NK-92 (cell line): ENCODE data around the gene MUC13.

Experiments
- DNase-seq: peaks from one replicate; lab custom pipeline; 2025; ENCODE audit not compliant: unreplicated experiment; lab: John Stamatoyannopoulos, UW

MUC13 gene

GRCh38 chr3:124904835-124905492 lies 29.6 kb downstream of the MUC13 start:
- DNase-seq: no peak

DNA sequence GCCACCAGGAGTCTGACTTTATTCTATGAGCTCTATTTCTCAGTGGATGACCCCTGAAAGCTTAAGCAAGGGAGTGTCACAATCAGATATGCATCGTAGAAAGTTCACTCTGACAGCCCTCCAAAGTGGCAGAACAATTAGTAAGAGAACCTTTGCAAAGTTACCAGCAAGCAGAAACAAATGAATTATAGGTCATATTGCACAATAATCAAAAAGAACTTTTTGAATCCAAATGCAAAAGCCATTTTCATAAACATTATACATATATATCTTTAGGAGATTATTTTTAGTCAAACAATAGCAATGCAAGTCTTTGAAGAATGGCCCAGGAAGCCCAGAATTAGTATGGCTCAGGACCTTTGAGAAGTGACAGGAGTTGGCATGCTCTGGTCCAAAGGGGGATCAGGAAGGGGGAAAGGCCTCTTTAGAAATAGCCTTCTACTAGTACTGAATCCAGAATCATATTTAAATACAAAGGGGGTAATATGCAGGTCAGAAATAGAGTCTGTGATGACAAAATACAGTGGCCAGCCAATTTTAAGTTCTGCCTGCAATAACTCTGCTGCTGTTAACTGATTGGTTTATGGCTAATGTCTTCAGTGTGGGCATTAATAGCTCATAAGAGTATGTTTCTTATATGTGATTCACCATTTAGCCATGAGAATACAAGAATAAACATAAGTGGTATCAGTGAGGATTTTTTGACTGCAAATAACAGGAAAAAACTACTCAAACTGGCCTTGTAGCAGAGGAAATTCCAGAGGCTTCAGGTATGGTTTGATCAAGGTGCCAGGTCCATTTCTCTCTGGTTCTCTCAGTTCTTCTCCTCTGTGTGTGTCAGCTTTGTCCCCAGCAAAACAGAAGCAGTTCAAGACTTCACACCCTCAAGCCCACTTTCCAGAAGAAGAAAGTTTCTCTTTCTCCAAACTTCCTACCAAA lies 30.4 kb downstream of the MUC13 start:
- DNase-seq: no peak

DNA sequence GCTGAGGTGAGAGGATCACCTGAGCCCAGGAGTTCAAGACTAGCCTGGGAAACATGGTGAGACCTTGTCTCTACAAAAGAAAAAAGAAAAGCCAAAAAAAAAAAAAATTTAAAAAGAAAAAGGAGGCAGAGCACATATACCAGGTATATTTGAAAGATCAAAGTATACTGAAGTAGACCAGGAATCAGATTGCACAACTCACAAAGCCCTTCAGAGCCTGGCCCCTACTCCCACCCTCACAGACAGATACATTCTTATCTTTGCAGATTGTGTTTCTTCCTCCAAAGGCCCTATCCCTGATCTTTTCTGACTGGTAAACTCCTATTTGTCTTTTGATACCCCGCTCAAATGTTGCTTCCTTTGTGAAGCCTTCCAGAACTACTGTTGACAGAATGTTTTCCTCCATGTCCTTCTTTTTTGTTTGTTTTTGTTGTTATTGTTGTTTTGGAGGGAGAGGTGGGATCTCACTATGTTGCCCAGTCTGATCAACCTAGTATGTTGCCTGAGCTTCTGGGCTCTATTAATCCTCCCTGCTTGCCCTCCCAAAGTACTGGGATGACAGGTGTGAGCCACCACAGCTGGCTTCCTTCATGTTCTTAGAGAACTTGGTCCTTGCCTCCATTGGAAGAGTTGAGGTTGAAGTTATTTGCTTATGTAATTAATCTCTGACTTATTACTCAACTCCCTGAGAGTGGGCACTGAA lies 37.6 kb downstream of the MUC13 start:
- no peak for DNase-seq

- no peak for DNase-seq
These were observed 38.8 kb downstream of the MUC13 start for GRCh38 chr3:124895756-124896155.

GRCh38 chr3:124893526-124893925 lies 41.0 kb downstream of the MUC13 start:
- DNase-seq: no peak

GRCh38 chr3:124890573-124891190 lies 43.9 kb downstream of the MUC13 start:
- DNase-seq: no peak

GRCh38 chr3:124888482-124889441 lies 45.8 kb downstream of the MUC13 start:
- no peak for DNase-seq

GRCh38 chr3:124887932-124888298 lies 46.6 kb downstream of the MUC13 start:
- no peak for DNase-seq

DNA sequence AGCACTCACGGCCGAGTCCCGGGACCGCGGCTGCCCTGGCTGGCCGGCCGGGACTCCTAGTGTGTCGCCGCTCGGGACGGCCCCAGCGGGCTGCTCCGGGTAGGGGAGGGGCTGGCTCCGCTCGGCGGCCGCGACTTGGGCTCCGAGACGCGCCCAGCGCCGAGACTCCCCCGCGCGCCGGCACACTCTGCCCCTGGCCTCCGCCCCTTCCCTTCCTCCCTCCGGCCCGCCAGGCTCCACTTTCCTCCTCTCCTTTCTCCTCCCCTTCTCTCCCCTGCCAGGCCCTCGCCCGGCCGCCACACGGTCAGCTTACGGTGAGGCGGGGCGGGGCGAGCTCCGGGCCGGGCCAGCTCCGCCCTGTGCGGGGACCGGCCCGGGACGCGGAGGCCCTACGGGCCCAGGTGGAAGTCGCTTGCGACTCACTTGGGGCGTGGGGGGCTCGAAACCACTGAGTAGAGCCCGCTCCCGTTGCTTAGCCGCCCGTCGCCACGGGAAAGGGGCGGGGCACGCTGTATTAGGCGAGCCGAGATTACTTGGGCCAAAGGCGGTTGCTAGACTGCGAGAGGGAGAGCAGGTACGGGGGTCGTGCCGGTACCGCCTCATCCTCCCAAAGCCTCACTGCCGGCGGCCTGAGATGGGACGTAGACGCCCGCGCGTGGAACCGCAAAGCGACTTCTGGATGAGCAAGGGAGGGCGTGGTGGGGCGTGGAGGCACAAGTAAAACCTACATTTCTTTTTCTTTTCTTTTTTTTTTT lies 47.2 kb downstream of the MUC13 start, which contains the start of gene ITGB5:
TSS of gene ITGB5 (minus strand) at position 189 of the 755 bp plus-strand sequence. CDS start 365 bp downstream, outside the sequence.
- DNase-seq: no peak

GRCh38 chr3:124886168-124887056 lies 48.1 kb downstream of the MUC13 start:
- no peak for DNase-seq

GRCh38 chr3:124885466-124886167 lies 48.9 kb downstream of the MUC13 start:
- no peak for DNase-seq

DNA sequence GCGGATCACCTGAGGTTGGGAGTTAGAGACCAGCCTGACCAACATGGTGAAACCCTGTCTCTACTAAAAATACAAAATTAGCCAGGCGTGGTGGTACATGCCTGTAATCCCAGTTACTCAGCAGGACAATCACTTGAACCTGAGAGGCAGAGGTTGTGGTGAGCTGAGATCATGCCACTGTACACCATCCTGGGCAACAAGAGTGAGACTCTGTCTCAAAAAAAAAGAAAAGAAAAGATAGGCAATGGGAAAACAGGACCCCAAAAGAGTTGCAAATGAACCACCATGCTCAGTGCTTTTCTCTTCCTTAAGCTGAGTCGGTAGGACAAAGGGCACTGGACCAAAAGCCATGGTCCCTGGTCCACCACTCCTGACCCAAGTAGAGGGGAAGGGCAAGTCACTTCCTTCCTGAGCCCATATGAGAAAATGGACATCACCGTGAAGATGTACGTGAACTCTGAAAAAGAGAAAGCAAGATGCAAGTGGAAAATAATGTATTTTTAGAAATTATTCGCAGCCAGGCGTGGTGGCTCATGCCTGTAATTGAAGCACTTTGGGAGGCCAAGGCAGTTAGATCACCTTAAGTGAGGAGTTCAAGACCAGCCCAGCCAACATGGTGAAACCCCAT lies 50.0 kb downstream of the MUC13 start:
- DNase-seq: no peak

DNA sequence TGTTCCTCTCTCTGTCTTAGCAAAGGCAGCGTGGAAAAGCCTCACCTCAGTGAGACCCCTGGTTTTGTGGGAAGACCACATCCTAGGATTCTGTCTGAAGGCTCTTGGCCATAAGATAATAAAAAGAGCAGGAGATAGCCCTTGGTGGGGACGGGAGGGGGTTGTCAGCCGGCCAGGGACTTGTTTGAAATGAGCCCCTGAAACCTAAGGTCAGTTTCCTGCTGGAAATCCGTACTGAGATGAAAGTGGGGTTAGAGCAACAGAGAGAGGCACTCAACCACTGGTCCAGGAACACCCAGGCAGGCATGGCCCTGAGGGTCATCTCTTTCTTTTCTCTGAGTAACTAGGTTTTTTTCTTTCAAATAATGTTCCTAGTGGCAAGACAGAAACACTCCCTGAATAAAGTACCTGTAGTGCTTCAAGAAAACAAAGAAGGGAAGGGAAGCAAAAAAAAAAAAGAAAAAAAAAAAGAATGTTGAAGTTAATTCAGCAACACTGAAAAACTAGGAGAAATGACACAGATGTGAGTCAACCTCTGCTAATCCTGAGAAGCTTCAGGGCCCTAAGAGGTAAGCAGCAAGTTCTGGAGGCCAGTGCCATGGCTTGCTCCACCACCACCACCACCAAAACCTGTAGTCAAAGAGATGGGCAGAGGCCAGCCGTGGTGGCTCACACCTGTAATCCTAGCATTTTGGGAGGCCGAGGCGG lies 50.6 kb downstream of the MUC13 start:
- no peak for DNase-seq

- DNase-seq: no peak
These were observed 51.5 kb downstream of the MUC13 start for GRCh38 chr3:124882816-124883747.

DNA sequence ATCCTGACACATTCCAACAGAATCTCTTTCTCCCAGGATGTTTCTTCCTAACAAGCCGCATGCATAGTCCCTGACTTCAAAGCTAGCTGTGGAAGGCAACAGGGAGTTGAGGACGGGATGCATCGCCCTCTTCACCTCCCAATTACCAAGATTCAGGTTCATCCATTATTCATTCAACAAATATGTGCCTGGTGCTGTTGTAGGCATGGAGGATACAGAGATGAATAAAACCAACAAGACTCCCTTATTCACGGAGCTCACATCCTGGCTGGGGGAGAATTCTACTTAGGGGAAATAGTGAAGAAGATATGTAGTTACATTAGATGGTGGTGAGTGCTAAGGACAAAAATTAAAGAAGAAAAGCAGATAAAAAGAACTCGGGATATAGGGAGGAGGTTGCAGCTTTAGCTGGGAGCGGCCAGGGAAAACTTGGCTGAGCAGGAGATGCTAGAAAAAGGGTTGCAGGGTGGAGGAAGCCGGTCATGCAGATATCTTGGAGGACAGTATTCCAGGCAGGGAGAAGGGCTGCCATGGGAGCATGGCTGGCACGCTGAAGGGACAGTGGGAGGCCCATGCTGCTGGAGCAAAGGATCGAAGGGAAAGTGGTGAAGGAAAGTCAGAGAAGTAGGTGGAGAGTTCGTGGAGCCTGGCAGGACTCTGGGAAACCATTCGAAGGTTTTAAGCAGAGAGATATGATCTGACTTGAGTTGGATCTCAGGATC lies 52.4 kb downstream of the MUC13 start:
- no peak for DNase-seq
